ENCODE measurements around the gene GOLM1. TPM values are rescaled to one million over a fixed set of nuclear protein-coding genes. Genes with fewer than 3 reads are reported as not detected.

GOLM1 gene
- total and polyA plus RNA-seq, 10 of the 15 experiments (the other 5 are each of a cell fraction or from before 2014, with no cell fraction given), result 0.41 to 25.9 (median 18.7) TPM

- TF ChIP-seq SRF (IDR thresholded peaks at IDR 0.05; ENCODE audit: low read depth in 2 of 2, low read length in 2 of 2), result no peak
- TF ChIP-seq BMI1 (IDR thresholded peaks at IDR 0.05; ENCODE audit: borderline replicate concordance), result no peak
- TF ChIP-seq SMAD5 (IDR thresholded peaks at IDR 0.05; ENCODE audit: low read depth), result no peak
- TF ChIP-seq MEF2B (IDR thresholded peaks at IDR 0.05; ENCODE audit: partially characterized antibody, poor library complexity, severe bottlenecking), result no peak
- no peak for TF ChIP-seq USF2 (IDR thresholded peaks at IDR 0.05; ENCODE audit: borderline replicate concordance, low read depth, low read length)
- TF ChIP-seq ETV6 (conservative IDR thresholded peaks at IDR 0.05 in 1 of 2, IDR thresholded peaks at IDR 0.05 in 1 of 2; ENCODE audit: borderline replicate concordance in 1 of 2, low read depth in 1 of 2), result no peak
- TF ChIP-seq ZNF217 (IDR thresholded peaks at IDR 0.05), result no peak
- no peak for TF ChIP-seq E2F8 (IDR thresholded peaks at IDR 0.05; ENCODE audit: low read depth, partially characterized antibody)
These were observed 57.0 kb downstream of the GOLM1 start (continued) for GRCh38 chr9:86042199-86042978.
